Endodermal cell (in vitro differentiated cells): ENCODE results near the gene SYNGR1. TPM values are rescaled to one million over a fixed set of nuclear protein-coding genes. Genes with fewer than 3 reads are reported as not detected.

Experiments
- DNase-seq: peaks from one replicate; pipeline ENCODE4 v3.0.0-alpha.2; 2017
- H3K27ac ChIP-seq: 2 replicates; pipeline ENCODE4 v1.5.1; 2013; ENCODE audit warnings: mild to moderate bottlenecking, low read depth, low read length, moderate library complexity
- H3K27me3 ChIP-seq: 2 replicates; pipeline ENCODE4 v1.6.1; 2013; ENCODE audit warnings: mild to moderate bottlenecking, low read length, moderate library complexity; ENCODE audit not compliant: insufficient read depth, control insufficient read depth, poor library complexity, severe bottlenecking
- H3K36me3 ChIP-seq: 2 replicates; pipeline ENCODE4 v1.7.0; 2013; ENCODE audit warnings: mild to moderate bottlenecking, low read length, moderate library complexity; ENCODE audit not compliant: control insufficient read depth, insufficient read depth
- H3K4me1 ChIP-seq: one replicate; pipeline ENCODE4 v1.7.0; 2013; ENCODE audit warnings: low read length; ENCODE audit not compliant: control insufficient read depth, insufficient read depth
- H3K4me3 ChIP-seq: 2 replicates; pipeline ENCODE4 v1.5.1; 2013; ENCODE audit warnings: mild to moderate bottlenecking, low read length, moderate library complexity
- H3K9ac ChIP-seq: 2 replicates; pipeline ENCODE4 v1.6.1; 2013; ENCODE audit warnings: mild to moderate bottlenecking, low read length, moderate library complexity; ENCODE audit not compliant: poor library complexity, severe bottlenecking; ENCODE audit errors: extremely low read depth
- H3K9me3 ChIP-seq: 2 replicates; pipeline ENCODE4 v1.6.1; 2013; ENCODE audit warnings: mild to moderate bottlenecking, low read length, moderate library complexity; ENCODE audit not compliant: control insufficient read depth
- H3K27ac Mint-ChIP-seq: 2 replicates; pipeline ENCODE4 v1.8.0; 2020; ENCODE audit warnings: mixed read lengths
- H3K27me3 Mint-ChIP-seq: 2 replicates; pipeline ENCODE4 v1.8.0; 2021; ENCODE audit warnings: mild to moderate bottlenecking, mixed read lengths; ENCODE audit not compliant: insufficient read depth
- H3K36me3 Mint-ChIP-seq: 2 replicates; pipeline ENCODE4 v1.8.0; 2020; ENCODE audit warnings: low read depth, mixed read lengths
- H3K4me1 Mint-ChIP-seq: 2 replicates; pipeline ENCODE4 v1.8.0; 2020; ENCODE audit warnings: mixed read lengths
- H3K4me3 Mint-ChIP-seq: 2 replicates; pipeline ENCODE4 v1.8.0; 2020; ENCODE audit warnings: mild to moderate bottlenecking, moderate library complexity, mixed read lengths
- H3K9me3 Mint-ChIP-seq: 2 replicates; pipeline ENCODE4 v1.8.0; 2020; ENCODE audit warnings: mild to moderate bottlenecking, mixed read lengths
- CTCF ChIP-seq: fragments of 200-600 bp; sonication (generic); conservative IDR thresholded peaks from 2 replicates; pipeline ENCODE4 v1.5.0; 2021; ENCODE audit warnings: antibody characterized with exemption, mild to moderate bottlenecking
- WGBS, 2 experiments: methylation state at CpG; one replicate each; pipeline versions ENCODE4 v1.1.5 to v1.1.7; 2013; ENCODE audit warnings: missing lambda C conversion rate in 2 of 2, mixed read lengths in 1 of 2; ENCODE audit not compliant: insufficient coverage in 1 of 2, insufficient read length in 1 of 2; 5-methylcytosine and 5-hydroxymethylcytosine counted together
- total RNA-seq, 2 donors: library from RNA; stranded (reverse); fragmentation: NEBNext Ultra II Directional in 1 of 2; extraction: Animal tissue kit (Norgen Biotek cat#: 25700) in 1 of 2; gene quantifications; 2 replicates in 1 of 2; 3 replicates in 1 of 2; pipeline ENCODE4 v1.2.1, GENCODE V29; 2021

The SYNGR1 gene
- total RNA-seq, 2 donors from 2014 or later: 19.0 to 36.3 TPM

DNA sequence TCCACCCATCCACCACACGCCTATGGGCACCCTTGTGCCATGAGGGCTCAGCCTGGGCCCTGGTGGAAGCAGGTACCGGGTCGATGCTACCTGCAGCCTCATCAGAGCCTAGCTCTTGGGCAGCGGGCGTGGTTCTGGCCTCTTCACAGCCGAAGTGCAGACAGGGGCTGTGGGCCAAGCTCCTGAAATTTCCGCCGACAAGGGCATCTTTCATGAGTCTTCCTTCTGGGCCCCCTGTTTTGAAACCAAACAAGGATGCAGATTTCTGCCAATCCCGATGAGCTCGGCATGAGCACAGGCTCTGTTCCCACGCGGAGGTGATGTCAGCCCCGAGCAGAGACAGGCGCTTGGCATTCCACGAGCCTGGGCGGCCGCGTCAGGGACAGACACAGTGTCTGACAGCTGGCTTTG, 84.5 kb downstream of the SYNGR1 start:
- 91 to 92% methylated on average over 14 to 18 of the region's 18 CpGs for WGBS, 2 experiments
- no peak for TF ChIP-seq CTCF
- no peak overlapping the region for H3K9ac ChIP-seq

DNA sequence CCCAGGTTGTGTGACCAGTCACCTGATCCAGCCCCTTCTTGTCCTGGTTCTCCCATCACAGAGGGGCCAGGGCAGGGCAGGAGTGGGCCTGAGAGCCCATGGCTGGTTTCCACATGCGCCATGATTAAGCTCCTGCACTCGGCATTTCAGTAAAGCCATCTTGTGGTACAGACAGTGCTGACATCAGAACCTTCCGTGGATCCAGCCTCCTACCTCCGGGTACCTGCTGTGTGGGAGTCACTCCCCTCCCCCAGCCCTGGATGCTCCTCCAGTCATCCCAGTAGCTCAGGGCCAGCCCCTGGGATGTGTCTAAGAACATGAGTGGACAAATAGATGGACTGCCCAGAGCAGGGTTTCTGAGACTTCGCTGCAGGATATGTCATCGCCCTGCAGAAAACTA, 84.9 kb downstream of the SYNGR1 start:
- TF ChIP-seq CTCF: no peak
- Mint-ChIP-seq H3K4me3 (no peak overlapping the region), H3K27ac (no peak overlapping the region), H3K9me3 (no peaks in the 10 kb centered on the region), H3K27me3 (peaks cover 12% of the 10 kb centered on the region), H3K36me3 (peaks cover 14% of the 10 kb centered on the region), H3K4me1 (peaks cover 1% of the 10 kb centered on the region)
- Histone ChIP-seq H3K27me3 (no peaks in the 10 kb centered on the region), H3K4me3 (no peak overlapping the region), H3K9me3 (no peaks in the 10 kb centered on the region), H3K4me1 (no peaks in the 10 kb centered on the region), H3K36me3 (peaks cover 6% of the 10 kb centered on the region), H3K9ac (no peak overlapping the region), H3K27ac (no peak overlapping the region)
- DNase-seq: no peak
- 87 to 95% methylated on average over 4 to 6 of the region's 6 CpGs for WGBS, 2 experiments

More for the DNA sequence above, 84.5 kb downstream of the SYNGR1 start:
- H3K27me3 Mint-ChIP-seq: peaks cover 9% of the 10 kb centered on the region
- peaks cover 17% of the 10 kb centered on the region for H3K36me3 Mint-ChIP-seq
- H3K4me3 Mint-ChIP-seq: no peak overlapping the region
- no peaks in the 10 kb centered on the region for H3K9me3 Mint-ChIP-seq
- no peak overlapping the region for H3K27ac Mint-ChIP-seq
- no peaks in the 10 kb centered on the region for H3K9me3 ChIP-seq
- H3K27ac ChIP-seq: no peak overlapping the region
- peaks cover 6% of the 10 kb centered on the region for H3K36me3 ChIP-seq
- no peaks in the 10 kb centered on the region for H3K4me1 ChIP-seq
- DNase-seq: no peak
- no peak overlapping the region for H3K4me3 ChIP-seq
- peaks cover 2% of the 10 kb centered on the region for H3K4me1 Mint-ChIP-seq
- no peaks in the 10 kb centered on the region for H3K27me3 ChIP-seq

Other genes starting within 250 kb of the SYNGR1 start
- 10 to 100 TPM; 14.2 to 22.0 TPM for gene CBX7, start 197.3 kb upstream of the SYNGR1 start, total RNA-seq
- gene PDGFB, start 105.0 kb upstream of the SYNGR1 start, total RNA-seq: 10 to 100 TPM in 1 of 2 donors, 1 to 10 TPM in 1; 5.9 to 10.4 TPM
- 1,000 to 10,000 TPM; 2,218 to 2,701 TPM for gene RPL3, start 30.4 kb upstream of the SYNGR1 start, total RNA-seq
- 10 to 100 TPM; 27.1 to 35.2 TPM for gene TAB1, start 49.8 kb downstream of the SYNGR1 start, total RNA-seq
- gene MGAT3, start 107.0 kb downstream of the SYNGR1 start, total RNA-seq: 10 to 100 TPM in 1 of 2 donors, 1 to 10 TPM in 1; 9.0 to 16.7 TPM
- 10 to 100 TPM; 36.0 to 43.3 TPM for gene MIEF1, start 152.3 kb downstream of the SYNGR1 start, total RNA-seq
- gene ATF4, start 170.6 kb downstream of the SYNGR1 start, total RNA-seq: 100 to 1,000 TPM; 335 to 341 TPM
- 10 to 100 TPM; 65.5 to 70.3 TPM for gene RPS19BP1, start 182.8 kb downstream of the SYNGR1 start, total RNA-seq
- gene CACNA1I, start 220.8 kb downstream of the SYNGR1 start, total RNA-seq: 1 to 10 TPM; 1.2 to 2.2 TPM